HG03378 (cell line): ENCODE data around the gene UCMA.
A peak's percentile ranks its signal among the peaks of the same experiment; 100 is the strongest.

Experiments used
- ATAC-seq: cut with Tn5 transposase; IDR thresholded peaks from one replicate; pipeline ENCODE4 v1.9.1; 2021; ENCODE audit warnings: mild to moderate bottlenecking, moderate library complexity; ENCODE audit not compliant: unreplicated experiment

UCMA gene

GRCh38 chr10:13189961-13190360, 44.2 kb downstream of the UCMA start:
- ATAC-seq = no peak

- no peak for ATAC-seq
Observed at GRCh38 chr10:13188593-13188992, 45.6 kb downstream of the UCMA start.

GRCh38 chr10:13187135-13187534, 47.0 kb downstream of the UCMA start:
- no peak for ATAC-seq

- no peak for ATAC-seq
Observed at GRCh38 chr10:13184730-13185514, 49.3 kb downstream of the UCMA start.

- ATAC-seq = no peak
Observed at GRCh38 chr10:13184276-13184675, 49.9 kb downstream of the UCMA start.

- ATAC-seq = no peak
Observed at GRCh38 chr10:13183625-13184024, 50.5 kb downstream of the UCMA start.

GRCh38 chr10:13182424-13182823, 51.8 kb downstream of the UCMA start:
- no peak for ATAC-seq

GRCh38 chr10:13180788-13181187, 53.4 kb downstream of the UCMA start:
- peak; percentile 57 for ATAC-seq

GRCh38 chr10:13173616-13174015, 60.6 kb downstream of the UCMA start:
- no peak for ATAC-seq
